RWPE1 (cell line): Measurements from ENCODE around the gene ACAN.

Experiments used
- CTCF ChIA-PET: fragments of 350-600 bp; sonication (Branson Sonifier 250); formaldehyde crosslinking; extraction: SDS; loops from one replicate; lab custom pipeline; 2021; lab: Yijun Ruan, JAX
- POLR2A ChIA-PET: fragments of 400-600 bp; formaldehyde crosslinking; extraction: SDS; loops from one replicate; lab custom pipeline; 2020; ENCODE audit warnings: antibody characterized with exemption; ENCODE audit not compliant: low non-redundant PET; lab: Yijun Ruan, JAX
- DNase-seq: peaks from one replicate; pipeline ENCODE4 v3.0.0; 2012; ENCODE audit warnings: low spot score
- H3K27ac ChIP-seq: fragments of 450-650 bp; 2 replicates; pipeline ENCODE4 v1.5.1; 2017
- CTCF ChIP-seq: fragments of 450-650 bp; conservative IDR thresholded peaks from 2 replicates; pipeline ENCODE4 v1.5.1; 2017; ENCODE audit warnings: low read depth, mild to moderate bottlenecking

The ACAN gene

DNA sequence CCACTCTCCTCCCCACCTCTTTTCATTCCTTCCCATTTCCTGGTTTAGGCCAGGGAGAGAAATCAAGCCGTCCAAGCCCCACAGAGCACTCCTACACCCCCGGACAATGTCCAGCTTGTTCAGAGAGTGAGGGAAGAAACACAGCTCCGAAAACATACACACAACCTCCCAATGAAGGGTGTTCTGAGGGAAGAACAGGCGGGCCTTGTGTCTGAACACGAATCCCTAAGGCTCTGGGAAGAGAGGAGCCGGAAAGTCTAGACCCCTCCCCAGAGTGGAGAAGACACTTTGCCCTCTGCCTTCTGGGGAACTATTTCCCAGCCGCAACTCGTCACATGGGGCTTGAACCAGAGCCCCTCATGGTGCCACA lies 30.5 kb downstream of the ACAN start:
- ChIA-PET POLR2A (no interaction called here), CTCF (interaction anchor here (0.6 to 1.4 kb wide), 5 partner anchors 10 to 1781 kb away, joined by 3 to 15 read pairs (median 4); no protein-coding TSS in a partner anchor)
- DNase-seq: no peak
- no peak for TF ChIP-seq CTCF
- H3K27ac ChIP-seq: no peak overlapping the region

- POLR2A ChIA-PET: no interaction called here
- DNase-seq: peak; percentile 33
Observed at GRCh38 chr15:88834211-88834812, 31.1 kb downstream of the ACAN start.

GRCh38 chr15:88835119-88835518 lies 31.9 kb downstream of the ACAN start:
- ChIA-PET POLR2A (no interaction called here), CTCF (interaction anchor here (0.6 to 1.4 kb wide), 4 partner anchors 36 to 182 kb away, joined by 3 to 15 read pairs (median 3); no protein-coding TSS in a partner anchor)
- H3K27ac ChIP-seq: no peak overlapping the region
- no peak for TF ChIP-seq CTCF
- DNase-seq: no peak

More at GRCh38 chr15:88834211-88834812, 31.1 kb downstream of the ACAN start:
- TF ChIP-seq CTCF: peak; percentile 34; the same call in 1 of the 2 replicates
- H3K27ac ChIP-seq: no peak overlapping the region
- CTCF ChIA-PET: interaction anchor here (0.6 to 1.4 kb wide), 7 partner anchors 11 to 1781 kb away, joined by 3 to 15 read pairs (median 3); no protein-coding TSS in a partner anchor

DNA sequence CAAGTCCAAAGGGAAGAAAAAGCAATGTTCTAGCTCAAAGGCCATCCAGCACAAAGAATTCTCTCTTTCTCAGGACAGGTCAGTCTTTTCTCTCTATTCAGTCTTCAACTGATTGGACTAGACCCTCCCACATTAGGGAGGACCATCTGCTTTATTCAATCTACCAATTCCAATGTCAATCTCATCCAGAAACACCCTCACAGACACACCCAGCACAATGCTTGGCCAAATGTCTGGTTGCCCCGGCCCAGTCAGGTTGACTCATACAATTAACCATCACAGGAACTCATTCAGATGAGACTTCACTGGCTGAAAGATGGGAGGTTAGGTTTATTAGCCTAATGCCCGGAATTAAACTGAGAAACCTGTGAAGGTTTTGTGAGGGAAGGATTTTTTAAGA lies 32.4 kb downstream of the ACAN start:
- CTCF ChIA-PET: no interaction called here
- POLR2A ChIA-PET: no interaction called here
- DNase-seq: peak; percentile 20
- H3K27ac ChIP-seq: no peak overlapping the region
- no peak for TF ChIP-seq CTCF

DNA sequence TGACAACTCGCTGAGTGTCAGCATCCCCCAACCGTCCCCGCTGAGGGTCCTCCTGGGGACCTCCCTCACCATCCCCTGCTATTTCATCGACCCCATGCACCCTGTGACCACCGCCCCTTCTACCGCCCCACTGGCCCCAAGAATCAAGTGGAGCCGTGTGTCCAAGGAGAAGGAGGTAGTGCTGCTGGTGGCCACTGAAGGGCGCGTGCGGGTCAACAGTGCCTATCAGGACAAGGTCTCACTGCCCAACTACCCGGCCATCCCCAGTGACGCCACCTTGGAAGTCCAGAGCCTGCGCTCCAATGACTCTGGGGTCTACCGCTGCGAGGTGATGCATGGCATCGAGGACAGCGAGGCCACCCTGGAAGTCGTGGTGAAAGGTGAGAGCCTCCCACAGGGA lies 35.4 kb downstream of the ACAN start:
- no peak for DNase-seq
- CTCF ChIA-PET: no interaction called here
- H3K27ac ChIP-seq: no peak overlapping the region
- POLR2A ChIA-PET: no interaction called here
- TF ChIP-seq CTCF: no peak

GRCh38 chr15:88839146-88839545 lies 35.9 kb downstream of the ACAN start:
- TF ChIP-seq CTCF: no peak
- no peak for DNase-seq
- H3K27ac ChIP-seq: no peak overlapping the region
- ChIA-PET POLR2A (no interaction called here), CTCF (no interaction called here)
